ENCODE data around the gene CFAP53.
"Not testable (repeated sequence)": the region's sequence is repeated elsewhere in the genome, so short reads cannot be mapped to it uniquely, and the experiment has no call there.

Gene CFAP53

GRCh38 chr18:50298443-50299284 is 32.4 kb upstream of the CFAP53 start:
- no peak for TF ChIP-seq CTCF (IDR thresholded peaks at IDR 0.05; ENCODE audit: extremely low read depth, missing control alignments)
- DNase-seq (ENCODE audit: low spot score) = no peak

- DNase-seq (ENCODE audit: low spot score) = peak; percentile 92
- TF ChIP-seq CTCF (IDR thresholded peaks at IDR 0.05; ENCODE audit: extremely low read depth, missing control alignments) = no peak
Observed at GRCh38 chr18:50297621-50298442, 31.5 kb upstream of the CFAP53 start.

GRCh38 chr18:50293039-50293438 is 26.7 kb upstream of the CFAP53 start:
- TF ChIP-seq CTCF (IDR thresholded peaks at IDR 0.05; ENCODE audit: extremely low read depth, missing control alignments) = no peak
- DNase-seq (ENCODE audit: low spot score) = no peak

GRCh38 chr18:50289108-50289443 is 22.8 kb upstream of the CFAP53 start:
- DNase-seq (ENCODE audit: low spot score) = no peak
- TF ChIP-seq CTCF (IDR thresholded peaks at IDR 0.05; ENCODE audit: extremely low read depth, missing control alignments) = no peak

GRCh38 chr18:50288348-50289107 is 22.2 kb upstream of the CFAP53 start:
- not testable (repeated sequence) for DNase-seq (ENCODE audit: low spot score)

- peak; percentile 89 for DNase-seq (ENCODE audit: low spot score)
- no peak for TF ChIP-seq CTCF (IDR thresholded peaks at IDR 0.05; ENCODE audit: extremely low read depth, missing control alignments)
Observed at GRCh38 chr18:50287441-50288347, 21.4 kb upstream of the CFAP53 start, which contains the start of gene CXXC1. CXXC1 (minus strand) TSS chr18:50287692; CDS start chr18:50287589, 103 bp downstream.

- TF ChIP-seq CTCF (IDR thresholded peaks at IDR 0.05; ENCODE audit: extremely low read depth, missing control alignments) = no peak
- DNase-seq (ENCODE audit: low spot score) = no peak
Observed at GRCh38 chr18:50287028-50287440, 20.7 kb upstream of the CFAP53 start.

Measured in GM20000 (cell line).